GM21515 (cell line): ENCODE results near the gene SBK2.

Experiments used
- ATAC-seq: cut with Tn5 transposase; IDR thresholded peaks from one replicate; pipeline ENCODE4 v1.9.1; 2021; ENCODE audit not compliant: unreplicated experiment

Gene SBK2

DNA sequence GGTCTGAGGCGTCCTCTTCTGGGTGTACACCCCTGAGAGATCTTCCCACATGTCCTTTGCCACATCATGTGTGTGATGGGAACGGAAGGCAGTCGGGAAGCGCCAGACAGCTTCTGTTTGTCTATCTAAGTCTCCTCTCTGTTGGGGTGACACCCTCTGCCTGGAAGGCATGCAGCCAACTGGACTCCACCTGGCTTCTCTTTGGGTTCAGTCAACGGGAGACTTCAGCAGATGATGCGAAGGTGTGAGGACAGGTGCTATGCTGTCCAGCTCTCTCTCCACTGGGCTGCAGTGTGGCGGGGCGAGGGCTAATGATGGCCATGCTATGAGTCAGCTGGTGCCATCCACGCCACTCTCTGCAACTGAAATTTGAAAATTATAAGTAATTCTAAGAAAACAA lies 22.8 kb upstream of the SBK2 start:
- no peak for ATAC-seq

DNA sequence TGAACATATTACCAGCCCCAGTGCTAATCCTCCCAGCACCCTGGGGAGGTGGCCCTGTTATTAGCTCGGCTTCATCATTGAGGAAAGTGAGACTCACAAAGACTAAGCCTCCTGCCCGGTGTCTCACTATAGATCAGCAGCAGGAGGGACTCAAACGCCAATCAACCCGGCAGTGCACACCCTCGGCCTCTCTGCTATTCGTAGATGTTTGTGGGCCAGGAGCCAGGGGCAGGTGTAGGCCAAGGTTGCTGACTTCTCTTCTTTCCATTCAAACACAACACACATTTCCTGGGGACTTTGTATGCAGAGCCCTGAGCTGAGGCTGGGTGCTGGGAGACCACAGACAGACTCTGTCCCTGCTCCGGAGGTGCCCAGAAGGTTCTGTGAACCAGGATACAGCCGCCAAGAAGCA lies 17.8 kb upstream of the SBK2 start:
- no peak for ATAC-seq

DNA sequence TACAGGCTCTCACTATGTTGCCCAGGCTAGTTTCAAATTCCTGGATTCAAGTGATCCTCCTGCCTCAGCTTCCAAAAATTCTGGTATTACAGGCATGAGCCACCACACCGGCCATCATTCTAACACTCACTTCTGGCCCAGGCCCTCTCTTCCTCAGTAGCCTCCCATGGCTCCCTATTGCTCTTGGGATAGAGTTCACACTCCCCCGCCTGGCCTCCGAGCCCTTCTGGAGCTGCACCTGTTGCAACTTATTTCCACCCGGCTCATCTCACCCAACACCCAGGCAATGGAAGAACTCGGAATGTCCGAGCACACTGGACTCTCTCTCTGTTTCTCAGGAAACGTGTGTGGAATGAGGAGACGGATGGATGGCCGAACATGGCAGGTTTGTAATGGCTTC lies 17.4 kb upstream of the SBK2 start:
- no peak for ATAC-seq

DNA sequence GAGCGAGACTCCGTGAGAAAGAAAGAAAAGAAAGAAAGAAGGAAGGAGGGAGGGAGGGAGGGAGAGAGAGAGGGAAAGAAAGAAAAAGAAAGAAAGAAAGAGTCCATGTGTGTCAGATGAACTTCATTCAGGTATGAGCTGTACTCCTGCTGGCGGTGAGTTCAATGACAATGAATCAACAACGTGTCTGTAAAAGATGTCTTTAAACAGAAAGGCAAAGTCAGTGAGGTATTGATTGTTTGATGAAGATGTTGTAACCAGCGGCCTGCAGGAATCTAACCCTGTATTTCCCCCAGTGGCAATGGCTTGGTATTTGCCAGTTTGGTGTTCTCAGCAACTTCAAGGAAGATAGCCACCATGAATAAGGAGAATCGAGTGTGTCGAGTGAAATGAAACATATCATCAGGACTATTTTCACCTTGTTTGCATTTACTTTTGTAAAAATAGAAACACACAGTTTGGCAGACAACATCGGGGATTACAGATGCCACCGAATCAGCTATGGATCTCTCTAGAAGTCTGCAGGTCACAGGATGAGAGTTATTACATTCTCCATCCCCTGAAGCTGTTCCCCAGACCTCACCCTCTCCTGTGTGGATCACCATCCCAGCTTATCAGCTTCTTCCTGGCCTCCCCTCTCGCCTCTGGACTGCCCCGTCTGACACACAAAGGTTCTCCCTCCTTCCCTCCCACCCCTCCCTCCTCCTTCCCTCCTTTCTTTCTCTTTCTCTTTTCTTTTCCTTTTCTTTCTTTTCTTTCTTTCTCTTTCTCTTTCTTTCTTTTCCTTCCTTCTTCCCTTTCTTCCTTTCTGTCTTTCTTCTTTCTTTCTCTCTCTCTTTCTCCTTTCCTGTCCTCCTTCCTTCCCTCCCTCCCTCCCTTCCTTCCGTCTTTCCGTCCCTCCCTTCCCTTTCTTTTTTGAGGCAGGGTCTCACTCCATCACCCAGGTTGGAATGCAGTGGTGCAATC lies 16.6 kb upstream of the SBK2 start:
- ATAC-seq = no peak

DNA sequence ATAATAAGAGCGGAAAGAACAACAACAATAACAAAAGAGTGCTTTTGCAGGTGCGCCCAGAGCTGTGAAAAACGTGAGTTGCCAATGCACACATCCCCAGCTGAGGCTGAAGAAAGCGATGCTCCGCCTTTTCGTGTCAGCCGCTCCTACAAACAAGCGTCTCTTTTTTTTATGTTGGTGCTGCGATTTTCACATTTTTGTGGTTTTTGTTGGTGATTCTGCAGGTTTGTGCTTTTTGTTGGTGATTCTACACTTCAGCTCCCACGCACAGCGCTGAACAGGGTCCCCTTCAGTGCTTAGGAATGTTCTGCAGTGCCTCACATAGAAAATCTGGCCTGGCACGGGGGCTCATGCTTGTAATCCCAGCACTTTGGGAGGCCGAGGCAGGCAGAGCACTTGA lies 15.7 kb upstream of the SBK2 start:
- ATAC-seq = no peak

DNA sequence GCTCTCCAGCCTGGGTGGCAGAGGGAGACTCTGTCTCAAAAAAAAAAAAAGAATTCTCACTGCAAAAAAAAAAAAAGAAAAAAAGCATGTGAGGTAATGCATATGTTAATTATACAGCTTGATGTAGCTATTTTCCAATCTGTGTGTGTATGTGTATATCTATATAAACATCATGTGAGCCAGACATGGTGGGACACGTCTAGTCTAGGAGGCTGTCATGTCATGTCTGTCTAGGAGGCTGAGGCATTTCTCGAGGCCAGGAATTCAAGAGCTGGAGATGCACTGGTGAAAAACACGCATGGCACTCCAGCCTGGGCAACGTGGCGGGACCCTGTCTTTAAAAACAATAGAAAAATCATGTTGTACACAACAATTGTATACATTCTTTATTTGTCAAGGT lies 15.3 kb upstream of the SBK2 start:
- ATAC-seq = no peak

DNA sequence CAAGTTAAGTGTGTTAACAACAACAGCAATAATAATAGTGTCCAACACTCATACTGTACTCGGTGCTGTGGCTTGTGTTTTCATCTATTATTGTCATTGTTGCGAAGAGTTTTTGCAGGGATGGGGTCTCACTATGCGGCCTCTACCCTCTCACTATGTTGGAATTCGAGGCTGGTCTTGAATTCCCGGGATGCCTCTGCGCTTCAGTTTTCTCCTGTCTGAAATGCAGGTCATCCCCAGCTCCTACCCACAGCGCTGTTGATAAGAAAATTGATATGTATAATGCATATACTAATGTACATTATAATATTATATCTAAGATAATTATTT lies 13.4 kb upstream of the SBK2 start:
- ATAC-seq = no peak

DNA sequence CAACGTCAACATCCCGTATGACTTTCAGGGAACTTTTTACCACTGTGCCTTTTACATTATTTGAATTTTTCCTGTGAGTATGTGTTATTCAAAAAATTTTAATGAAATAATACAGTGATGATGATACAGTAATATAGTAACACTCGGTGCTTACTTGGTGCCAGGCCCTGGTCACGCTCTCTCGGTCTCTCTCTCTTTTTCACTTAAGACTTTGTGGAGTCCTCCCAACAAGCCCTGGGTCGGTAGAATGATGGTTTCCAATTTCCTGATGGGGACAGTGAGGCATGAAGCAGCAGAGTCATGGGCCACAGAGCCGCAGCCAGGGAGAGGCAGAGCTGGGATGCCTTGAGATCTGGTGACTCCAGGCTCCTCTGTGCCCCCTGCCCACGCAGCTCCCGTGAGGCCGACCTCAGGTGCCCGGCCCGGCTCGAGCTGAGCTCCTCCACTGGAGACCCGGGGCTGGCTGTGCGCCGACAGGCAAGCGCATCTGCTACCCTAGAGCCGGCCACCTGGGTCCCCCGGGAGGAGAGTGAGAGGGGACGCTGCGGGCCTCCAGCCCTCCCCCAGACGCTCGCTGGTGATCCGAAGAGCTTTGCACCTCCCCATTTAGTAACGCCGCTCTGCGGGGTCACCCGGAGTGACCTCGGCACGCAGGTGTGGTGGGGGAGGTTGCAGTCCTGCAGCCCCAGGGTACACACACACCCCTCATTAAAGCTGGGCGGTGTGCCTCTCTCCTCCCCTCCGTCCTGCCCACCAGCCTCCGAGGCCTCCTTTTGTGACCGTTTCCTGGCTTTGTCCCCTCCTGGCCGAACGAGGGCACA lies 12.8 kb upstream of the SBK2 start:
- ATAC-seq = no peak

DNA sequence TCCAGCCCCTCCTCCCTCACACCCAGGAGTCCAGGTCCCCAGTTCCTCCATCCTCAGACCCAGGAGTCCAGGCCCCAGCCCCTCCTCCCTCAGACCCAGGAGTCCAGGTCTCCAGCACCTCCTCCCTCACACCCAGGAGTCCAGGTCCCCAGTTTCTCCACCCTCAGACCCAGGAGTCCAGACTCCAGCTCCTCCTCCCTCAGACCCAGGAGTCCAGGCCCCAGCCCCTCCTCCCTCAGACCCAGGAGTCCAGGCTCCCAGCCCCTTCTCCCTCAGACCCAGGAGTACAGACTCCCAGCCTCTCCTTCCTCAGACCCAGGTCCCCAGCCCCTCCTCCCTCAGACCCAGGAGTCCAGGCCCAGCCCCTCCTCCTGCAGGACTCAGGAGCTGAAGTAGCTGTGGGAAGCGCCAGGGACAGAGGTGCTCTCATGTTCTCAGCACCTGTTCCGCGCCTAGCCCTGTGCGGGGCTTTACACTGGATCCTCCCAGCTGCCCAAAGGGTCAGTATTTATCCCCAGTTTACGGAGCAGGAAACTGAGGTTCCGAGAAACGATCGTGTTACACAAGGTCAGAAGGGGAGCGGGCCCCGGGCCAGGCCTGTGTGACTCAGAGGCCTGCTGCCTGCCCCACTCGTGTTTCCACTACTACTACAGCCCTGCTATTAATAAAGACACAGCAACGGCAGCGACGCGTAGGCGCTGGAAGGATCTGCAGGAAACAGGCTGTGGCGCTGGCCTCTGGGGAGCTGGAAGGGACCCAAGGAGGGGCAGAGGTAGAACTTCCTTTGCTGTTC lies 10.1 kb upstream of the SBK2 start:
- ATAC-seq = no peak

DNA sequence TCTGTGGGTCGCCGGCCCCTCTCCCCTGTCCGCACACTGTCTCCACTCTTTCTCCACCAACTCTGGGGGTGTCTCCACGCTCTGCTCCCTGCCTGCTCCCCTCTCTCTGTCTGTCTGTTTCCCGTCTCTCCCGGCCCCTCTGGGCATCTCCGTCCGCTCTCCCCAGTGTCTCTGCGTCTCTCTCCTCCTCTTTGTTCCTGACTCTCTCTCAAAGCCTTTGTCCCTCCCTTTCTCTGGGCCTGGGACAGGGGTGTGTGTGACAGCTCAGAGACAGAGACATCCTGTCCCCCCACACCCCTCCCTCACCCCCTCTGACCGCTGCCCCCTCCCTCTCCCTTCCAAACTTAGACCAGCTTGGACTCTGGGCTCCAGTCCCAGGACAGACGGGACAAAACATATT lies 9.1 kb upstream of the SBK2 start:
- ATAC-seq = no peak

DNA sequence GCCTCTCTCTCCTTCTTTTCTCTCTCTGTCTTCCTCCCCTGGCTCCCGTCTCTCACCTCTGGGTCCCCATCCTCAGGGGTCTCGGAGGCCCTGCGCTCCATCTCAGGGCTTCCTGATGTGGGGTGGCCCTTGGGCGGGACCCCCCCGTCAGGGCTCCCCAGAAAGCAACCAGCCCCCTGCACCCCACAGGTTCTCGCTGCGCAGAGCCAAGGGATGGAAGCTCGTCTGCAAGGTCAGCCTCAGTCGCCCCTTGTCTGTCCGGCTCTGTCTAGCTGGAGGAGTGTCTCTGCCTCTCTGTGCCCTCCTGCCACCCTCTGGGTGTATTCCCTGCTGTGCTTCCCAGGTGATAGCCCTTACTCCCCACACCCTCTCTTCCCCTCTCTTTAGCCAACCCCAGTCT lies 8.5 kb upstream of the SBK2 start, which contains the start of gene SBK3:
Gene SBK3 (minus strand): TSS at position 101 of the 400 bp plus-strand sequence. CDS start 0 bp downstream, at position 101.
- ATAC-seq = no peak

DNA sequence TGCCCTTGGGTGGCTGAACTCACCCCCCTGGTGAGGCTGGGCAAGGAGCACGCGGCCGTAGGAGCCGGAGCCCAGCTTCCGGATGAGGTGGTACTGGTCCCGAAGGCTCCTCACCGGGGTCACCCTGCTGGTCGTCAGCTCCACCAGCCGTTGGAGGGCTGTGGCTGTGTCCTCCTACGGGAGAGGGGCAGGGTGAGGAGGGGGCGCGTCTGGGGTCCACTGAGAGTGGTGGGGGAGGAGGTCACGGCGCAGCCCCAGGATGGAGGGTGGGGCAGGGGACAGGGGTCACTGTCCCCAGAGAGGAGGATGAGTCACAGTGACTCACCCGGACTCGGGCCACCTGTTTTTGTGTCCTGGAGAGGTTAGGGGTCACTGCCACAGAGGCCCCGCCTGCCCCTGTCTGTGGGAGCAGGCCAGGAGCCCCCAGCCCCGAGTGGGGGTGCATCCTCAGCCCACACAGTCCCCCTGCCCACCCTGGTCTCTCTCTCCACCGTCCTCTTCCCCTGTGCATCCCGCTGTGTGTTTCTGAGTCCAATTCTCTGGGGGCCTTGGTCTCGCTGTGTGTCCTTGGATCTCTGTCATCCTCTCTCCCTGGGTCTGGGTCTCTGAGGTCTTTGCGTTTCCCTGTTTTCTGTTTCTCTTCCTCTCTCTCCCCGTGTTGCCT lies 8.0 kb upstream of the SBK2 start:
- no peak for ATAC-seq

DNA sequence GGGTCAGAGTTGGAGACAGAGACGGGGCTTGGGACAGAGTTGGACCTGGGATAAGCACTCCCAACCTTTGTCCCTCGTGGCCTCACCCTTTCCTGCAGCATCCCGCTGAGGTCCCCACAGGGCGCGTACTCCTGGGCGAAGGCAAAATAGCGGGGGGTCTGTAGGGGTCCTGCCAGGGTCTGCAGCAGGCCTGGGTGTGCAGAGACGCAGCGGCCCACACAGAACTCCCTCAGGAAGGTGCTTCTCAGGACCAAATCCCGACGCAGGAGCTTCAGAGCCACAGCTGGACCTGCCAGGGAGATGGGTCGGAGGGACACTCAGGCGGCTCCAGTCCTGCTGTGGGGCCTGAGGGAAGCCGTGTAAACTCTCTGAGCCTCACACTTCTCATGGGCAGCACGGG lies 7.1 kb upstream of the SBK2 start:
- no peak for ATAC-seq

DNA sequence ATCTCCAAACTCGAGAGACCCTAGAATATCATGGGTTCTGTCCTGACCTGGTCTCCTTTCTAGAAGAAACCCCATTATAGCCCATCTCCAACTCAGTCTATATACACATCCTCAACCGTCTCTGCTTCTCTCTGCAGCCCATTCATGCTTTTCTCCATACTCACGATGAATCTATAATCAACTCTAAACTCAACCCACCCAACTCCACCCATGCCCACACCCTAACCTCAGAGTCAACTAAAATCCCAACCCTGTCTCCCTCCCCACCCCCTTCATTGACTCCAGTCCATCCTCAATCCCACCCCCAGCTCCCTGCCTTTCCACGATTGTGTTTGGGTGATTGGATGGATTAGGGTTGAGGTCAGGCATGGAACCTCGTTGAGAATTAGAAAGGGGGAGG lies 6.6 kb upstream of the SBK2 start:
- ATAC-seq = no peak

DNA sequence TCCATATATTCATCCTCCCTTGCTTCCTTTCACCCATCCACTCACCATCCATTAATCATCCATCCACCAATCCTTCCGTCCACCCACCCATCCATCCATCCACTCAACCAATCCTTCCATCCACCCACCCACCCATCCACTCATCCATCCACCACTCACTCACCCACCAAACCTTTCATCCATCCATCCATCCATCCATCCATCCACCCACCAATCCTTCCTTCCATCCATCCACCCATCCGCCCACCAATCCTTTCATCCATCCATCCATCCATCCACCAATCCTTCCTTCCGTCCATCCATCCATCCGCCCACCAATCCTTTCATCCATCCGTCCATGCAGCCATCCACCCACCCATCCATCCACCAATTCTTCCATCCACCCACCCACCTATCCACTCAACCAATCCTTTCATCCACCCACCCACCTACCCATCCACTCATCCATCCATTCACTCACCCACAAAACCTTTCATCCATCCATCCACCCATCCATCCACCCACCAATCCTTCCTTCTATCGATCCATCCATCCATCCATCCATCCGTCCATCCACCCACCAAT lies 5.4 kb upstream of the SBK2 start:
- no peak for ATAC-seq

DNA sequence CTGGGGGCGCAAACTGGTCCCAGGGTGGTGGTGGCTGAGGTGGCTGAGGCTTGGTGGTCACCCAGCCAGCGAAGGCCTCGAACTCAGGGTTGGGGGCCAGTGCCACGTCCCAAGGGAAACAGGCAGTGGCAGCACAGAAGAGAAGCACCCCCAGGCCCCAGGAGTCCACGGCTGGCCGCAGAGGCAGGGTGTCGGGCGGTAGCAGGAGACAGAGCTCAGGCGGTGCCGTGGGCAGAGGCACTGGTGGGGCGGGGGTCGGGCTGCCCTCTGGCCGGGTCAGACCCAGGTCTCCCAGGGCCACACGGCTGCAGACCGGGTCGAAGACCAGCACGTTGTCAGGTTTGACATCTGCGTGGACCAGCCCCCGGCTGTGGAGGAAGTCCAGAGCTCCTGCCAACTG lies 4.2 kb upstream of the SBK2 start:
- ATAC-seq = no peak

DNA sequence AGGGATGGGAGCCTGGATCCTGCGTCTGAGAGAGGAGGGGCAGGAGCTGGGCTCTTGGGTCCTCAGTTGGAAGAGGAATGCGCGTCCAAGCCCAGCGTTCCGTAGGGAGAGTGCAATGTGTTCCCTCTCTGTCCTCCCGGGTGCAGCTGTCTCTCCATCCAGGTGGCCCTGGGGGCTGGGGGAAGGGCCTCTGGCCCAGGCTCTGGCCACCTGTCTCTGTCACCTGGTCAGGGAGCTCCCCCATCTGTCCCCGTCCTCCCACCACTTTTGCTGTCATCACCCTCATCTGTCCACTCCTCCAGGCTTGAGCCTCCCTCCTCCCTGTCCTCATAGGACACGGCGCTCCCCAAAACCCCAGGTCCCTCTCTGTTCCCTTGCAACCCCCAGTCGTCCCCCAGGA lies 3.7 kb upstream of the SBK2 start:
- ATAC-seq = no peak

DNA sequence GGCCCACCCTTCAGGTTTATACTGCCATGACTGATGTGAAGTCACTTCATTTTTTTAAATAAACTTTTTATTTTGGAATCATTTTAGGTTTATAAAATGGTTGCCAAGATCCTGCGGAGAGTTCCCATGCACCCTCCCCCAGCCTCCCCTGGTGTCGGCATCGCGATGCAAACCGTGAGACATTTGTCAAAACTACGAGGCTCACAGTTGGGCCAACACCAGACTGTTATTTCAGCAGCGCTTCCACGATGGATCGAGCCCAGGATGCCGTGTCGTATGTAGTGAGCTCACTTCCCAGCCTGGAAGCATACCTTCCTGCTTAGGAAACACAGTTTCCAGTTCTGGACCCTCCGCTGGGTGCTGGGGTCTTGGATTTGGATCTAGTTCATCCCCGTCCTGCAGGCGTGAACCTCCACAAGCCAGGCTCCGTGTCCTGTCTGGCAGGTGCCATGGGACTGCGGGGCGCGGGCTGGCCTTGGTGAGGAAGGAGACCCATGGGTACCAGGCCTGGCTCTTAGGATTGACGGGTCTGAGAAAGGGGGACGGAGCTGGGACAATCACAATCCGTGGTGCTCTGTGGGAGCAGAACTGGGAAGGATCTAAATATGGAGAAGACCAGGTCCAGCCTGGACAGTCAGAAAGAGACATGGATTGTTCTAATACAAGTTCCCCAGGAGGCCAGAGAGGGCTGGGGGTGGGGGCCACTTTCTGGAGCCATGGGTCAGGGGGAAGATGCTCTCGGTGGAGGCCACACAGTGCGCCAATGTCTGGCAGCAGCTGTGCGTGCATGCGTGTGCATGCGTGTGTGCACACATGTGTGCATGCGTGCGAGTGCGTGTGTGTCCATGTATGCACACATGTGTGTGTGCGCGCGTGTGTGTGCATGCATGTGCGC lies 2.4 kb upstream of the SBK2 start:
- ATAC-seq = no peak

DNA sequence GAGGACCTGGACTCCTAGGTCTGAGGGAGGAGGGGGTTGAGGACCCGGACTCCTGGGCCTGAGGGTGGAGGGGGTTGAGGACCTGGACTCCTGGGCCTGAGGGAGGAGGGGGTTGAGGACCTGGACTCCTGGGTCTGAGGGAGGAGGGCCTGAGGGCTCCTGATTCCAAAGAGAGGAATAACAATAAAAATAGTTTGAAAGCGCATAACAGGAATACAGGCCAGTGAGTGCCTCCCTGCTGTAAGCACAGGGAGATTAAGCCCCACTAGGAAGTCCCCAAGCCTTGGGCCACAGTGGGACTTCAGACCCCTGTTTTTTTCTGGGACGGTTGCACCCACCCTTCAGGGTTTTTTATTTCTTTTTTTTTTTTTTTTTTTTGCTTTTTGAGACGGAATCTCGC lies 1.2 kb upstream of the SBK2 start:
- no peak for ATAC-seq

DNA sequence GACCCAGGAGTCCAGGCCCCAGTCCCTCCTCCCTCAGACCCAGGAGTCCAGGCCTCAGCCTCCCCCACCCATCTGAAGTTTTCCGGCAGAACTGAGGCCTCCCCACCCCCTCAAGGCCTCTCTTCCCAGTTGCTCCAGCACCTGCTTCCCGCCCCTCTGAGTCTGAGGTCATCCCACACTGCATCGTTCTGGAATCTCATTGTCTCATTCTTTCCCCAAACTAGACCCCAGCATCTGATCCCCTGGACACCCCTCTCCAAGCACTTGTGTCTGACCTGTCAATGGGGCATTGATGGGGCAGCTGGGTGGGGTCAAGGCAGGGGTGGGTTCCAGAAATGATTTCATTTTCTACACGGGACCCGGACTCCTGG lies 793 bp upstream of the SBK2 start:
- ATAC-seq = no peak
